Natural killer cell (primary cell): ENCODE results near the gene SLCO2A1. TPM values are rescaled to one million over a fixed set of nuclear protein-coding genes. Genes with fewer than 3 reads are reported as not detected.

Experiments
- ATAC-seq, 3 donors: fragments of 150-1000 bp in 2 of 3; fragments of 200-7000 bp in 1 of 3; cut with Tn5 transposase; 1 replicate in 1 of 3; 2 replicates in 2 of 3; pipeline ENCODE4 v1.10.0; 2021; ENCODE audit warnings: mild to moderate bottlenecking in 2 of 3, moderate library complexity in 2 of 3
- DNase-seq, 2 donors: peaks; one replicate each; pipeline versions ENCODE4 v3.0.0 to v3.0.0-alpha.2; 2013 to 2021; ENCODE audit warnings: mixed read lengths in 1 of 2
- H3K27ac ChIP-seq: one replicate; pipeline ENCODE4 v1.5.1; 2013; ENCODE audit warnings: mild to moderate bottlenecking, low read length
- H3K27me3 ChIP-seq: one replicate; pipeline ENCODE4 v1.6.1; 2013; ENCODE audit warnings: low read length; ENCODE audit not compliant: control insufficient read depth, insufficient read depth
- H3K36me3 ChIP-seq: one replicate; pipeline ENCODE4 v1.6.1; 2013; ENCODE audit warnings: low read length; ENCODE audit not compliant: control insufficient read depth, insufficient read depth
- H3K4me1 ChIP-seq: one replicate; pipeline ENCODE4 v1.6.1; 2013; ENCODE audit warnings: low read length; ENCODE audit not compliant: control insufficient read depth, insufficient read depth
- H3K4me3 ChIP-seq: one replicate; pipeline ENCODE4 v1.5.1; 2013; ENCODE audit warnings: low read length
- H3K9me3 ChIP-seq: one replicate; pipeline ENCODE4 v1.6.1; 2013; ENCODE audit warnings: low read length; ENCODE audit not compliant: control insufficient read depth, insufficient read depth
- H3K27ac Mint-ChIP-seq, 2 donors: one replicate each; pipeline ENCODE4 v1.8.0; 2022; ENCODE audit warnings: mild to moderate bottlenecking in 2 of 2, mixed read lengths in 2 of 2, moderate library complexity in 1 of 2
- H3K27me3 Mint-ChIP-seq, 2 donors: one replicate each; pipeline ENCODE4 v1.8.0; 2022; ENCODE audit warnings: low read depth in 2 of 2, mixed read lengths in 2 of 2
- H3K36me3 Mint-ChIP-seq: one replicate; pipeline ENCODE4 v1.8.0; 2022; ENCODE audit warnings: mixed read lengths
- H3K4me1 Mint-ChIP-seq, 2 donors: one replicate each; pipeline ENCODE4 v1.8.0; 2022; ENCODE audit warnings: mixed read lengths in 2 of 2
- H3K4me3 Mint-ChIP-seq: one replicate; pipeline ENCODE4 v1.8.0; 2022; ENCODE audit warnings: mild to moderate bottlenecking, moderate library complexity, mixed read lengths
- H3K9me3 Mint-ChIP-seq, 2 donors: one replicate each; pipeline ENCODE4 v1.8.0; 2022; ENCODE audit warnings: mixed read lengths in 2 of 2
- CTCF ChIP-seq: fragments of 200-600 bp; IDR thresholded peaks from one replicate; pipeline ENCODE4 v1.8.0; 2022; ENCODE audit warnings: antibody characterized with exemption
- whole genome bisulfite sequencing: methylation state at CpG from one replicate; pipeline ENCODE4 v1.1.7; 2013; ENCODE audit warnings: missing lambda C conversion rate; ENCODE audit not compliant: insufficient coverage; 5-methylcytosine and 5-hydroxymethylcytosine counted together
- intact Hi-C: fragments of 100-400 bp; cut with micrococcal nuclease; formaldehyde crosslinking; loops from one replicate; pipeline ENCODE4 v1.14.2; 2022
- total RNA-seq, 4 donors: library from RNA; stranded (reverse); fragments of 120-200 nt in 1 of 4; gene quantifications; one replicate each; pipeline versions ENCODE4 v1.2.3 to v1.2.4, GENCODE V29; 2013 to 2022

The SLCO2A1 gene
- total RNA-seq, 3 donors from 2014 or later (not counting 1 experiment from before 2014, with no cell fraction given) = not detected

GRCh38 chr3:133965013-133965570, 64.6 kb downstream of the SLCO2A1 start:
- H3K36me3 ChIP-seq = no peaks in the 10 kb centered on the region
- no peaks in the 10 kb centered on the region for H3K36me3 Mint-ChIP-seq
- no peak overlapping the region for H3K4me3 Mint-ChIP-seq
- no peaks in the 10 kb centered on the region for H3K9me3 ChIP-seq
- H3K4me1 ChIP-seq = no peaks in the 10 kb centered on the region
- H3K4me3 ChIP-seq = no peak overlapping the region
- intact Hi-C loops = no loop called here
- no peak for TF ChIP-seq CTCF
- no peak overlapping the region for H3K27ac Mint-ChIP-seq
- H3K4me1 Mint-ChIP-seq = peaks cover 5 to 6% of the 10 kb centered on the region in 2 donors
- H3K27me3 ChIP-seq = no peaks in the 10 kb centered on the region
- peaks cover 0 to 5% of the 10 kb centered on the region in 2 donors for H3K27me3 Mint-ChIP-seq
- peaks cover 0 to 2% of the 10 kb centered on the region in 2 donors for H3K9me3 Mint-ChIP-seq
- H3K27ac ChIP-seq = no peak overlapping the region
- no peak for DNase-seq
- WGBS = 77% methylated on average over 12 of the region's 12 CpGs
- no peak for ATAC-seq

GRCh38 chr3:133964547-133964946, 65.2 kb downstream of the SLCO2A1 start:
- Mint-ChIP-seq H3K27ac (no peak overlapping the region), H3K9me3 (peaks cover 0 to 2% of the 10 kb centered on the region in 2 donors), H3K4me3 (no peak overlapping the region), H3K4me1 (peaks cover 5 to 6% of the 10 kb centered on the region in 2 donors), H3K36me3 (no peaks in the 10 kb centered on the region), H3K27me3 (peaks cover 0 to 5% of the 10 kb centered on the region in 2 donors)
- Histone ChIP-seq H3K27me3 (no peaks in the 10 kb centered on the region), H3K4me3 (no peak overlapping the region), H3K9me3 (no peaks in the 10 kb centered on the region), H3K36me3 (no peaks in the 10 kb centered on the region), H3K4me1 (no peaks in the 10 kb centered on the region), H3K27ac (no peak overlapping the region)
- TF ChIP-seq CTCF = no peak
- ATAC-seq (no peak), DNase-seq (no peak)
- intact Hi-C loops = no loop called here
- 87% methylated on average over 3 of the region's 3 CpGs for WGBS

GRCh38 chr3:133963657-133964396, 65.9 kb downstream of the SLCO2A1 start:
- H3K4me1 Mint-ChIP-seq = peaks cover 5 to 6% of the 10 kb centered on the region in 2 donors
- H3K9me3 Mint-ChIP-seq = peaks cover 0 to 2% of the 10 kb centered on the region in 2 donors
- no peak overlapping the region for H3K27ac Mint-ChIP-seq
- Histone ChIP-seq H3K36me3 (no peaks in the 10 kb centered on the region), H3K4me3 (no peak overlapping the region), H3K9me3 (no peaks in the 10 kb centered on the region), H3K27me3 (no peaks in the 10 kb centered on the region), H3K27ac (no peak overlapping the region), H3K4me1 (no peaks in the 10 kb centered on the region)
- no peaks in the 10 kb centered on the region for H3K36me3 Mint-ChIP-seq
- intact Hi-C loops = no loop called here
- no peak for ATAC-seq
- 77% methylated on average over 5 of the region's 7 CpGs for WGBS
- H3K27me3 Mint-ChIP-seq = peaks cover 0 to 5% of the 10 kb centered on the region in 2 donors
- no peak overlapping the region for H3K4me3 Mint-ChIP-seq
- no peak for TF ChIP-seq CTCF
- DNase-seq = no peak
